HCT116 (cell line): ENCODE results near the gene RPS14. TPM values are rescaled to one million over a fixed set of nuclear protein-coding genes. Genes with fewer than 3 reads are reported as not detected.

Experiments
- ATAC-seq: fragments of 200-7000 bp; cut with Tn5 transposase; 2 replicates; pipeline ENCODE4 v1.9.1; 2020; ENCODE audit warnings: mild to moderate bottlenecking, moderate library complexity
- BruUV-seq: library from RNA; stranded (reverse); fragments of 400-500 nt; replicated peaks from 2 replicates; lab custom pipeline; 2021; lab: Mats Ljungman, UMichigan
- CTCF ChIA-PET: fragments of 300-600 bp; sonication (Branson Sonifier 250); formaldehyde crosslinking; loops from one replicate; lab custom pipeline; 2021; ENCODE audit warnings: antibody characterized with exemption; lab: Charles Lee
- POLR2A ChIA-PET: fragments of 300-600, 350-600 bp; sonication (Branson Sonifier 250); formaldehyde crosslinking; loops from one replicate; lab custom pipeline; 2021; ENCODE audit warnings: antibody characterized with exemption; lab: Charles Lee
- RAD21 ChIA-PET, 2 experiments: fragments of 300-600 bp; sonication (Branson Sonifier 250); formaldehyde crosslinking; loops; one replicate each; lab custom pipeline; 2023; ENCODE audit warnings: low total read pairs in 2 of 2; ENCODE audit not compliant: uncharacterized antibody in 2 of 2, unreplicated experiment in 2 of 2, low non-redundant PET in 1 of 2; lab: Charles Lee
- DNase-seq: peaks from one replicate; pipeline ENCODE4 v3.0.0-alpha.2; 2010; ENCODE audit warnings: low read depth, low spot score
- H2AFZ ChIP-seq: fragments of 200-600 bp; shearing (Covaris generic), sonication (generic); 2 replicates; pipeline ENCODE4 v1.6.1; 2017; ENCODE audit warnings: low read depth, mixed run types, mixed read lengths, antibody characterized with exemption, low read length; ENCODE audit not compliant: poor library complexity, severe bottlenecking
- H3K27ac ChIP-seq: 2 replicates; pipeline ENCODE4 v1.5.1; 2012; ENCODE audit warnings: low read depth, low read length
- H3K27me3 ChIP-seq: fragments of 200-600 bp; sonication (generic); 2 replicates; pipeline ENCODE4 v1.6.1; 2016; ENCODE audit warnings: mixed run types, low read length, mixed read lengths; ENCODE audit not compliant: insufficient read depth
- H3K36me3 ChIP-seq, 2 experiments: fragments of 200-500 bp in 1 of 2; fragments of 200-600 bp in 1 of 2; sonication (Bioruptor generic) in 1 of 2; sonication (generic) in 1 of 2; 2 replicates each; pipeline versions ENCODE4 v1.5.1 to v1.6.1; 2014 to 2016; ENCODE audit warnings: low read length in 2 of 2, inconsistent platforms in 1 of 2, mixed read lengths in 1 of 2, mixed run types in 1 of 2; ENCODE audit not compliant: insufficient read depth in 2 of 2, control insufficient read depth in 1 of 2
- H3K4me1 ChIP-seq, 2 experiments: fragments of 200-600 bp in 1 of 2; sonication (generic) in 1 of 2; 2 replicates each; pipeline versions ENCODE4 v1.5.1 to v1.6.1; 2012 to 2017; ENCODE audit warnings: low read length in 2 of 2, inconsistent platforms in 1 of 2, mild to moderate bottlenecking in 1 of 2, mixed read lengths in 1 of 2, mixed run types in 1 of 2, moderate library complexity in 1 of 2; ENCODE audit not compliant: insufficient read depth in 2 of 2, control insufficient read depth in 1 of 2
- H3K4me2 ChIP-seq: fragments of 200-600 bp; sonication (generic); 2 replicates; pipeline ENCODE4 v1.6.1; 2017; ENCODE audit warnings: mixed run types, low read length, mixed read lengths
- H3K4me3 ChIP-seq, 2 experiments: fragments of 200-600 bp in 1 of 2; sonication (generic) in 1 of 2; replicated peaks in 1 of 2; 2 replicates each; pipeline ENCODE4 v1.5.1; 2011 to 2016; ENCODE audit warnings: low read length in 2 of 2, control low read depth in 1 of 2, low read depth in 1 of 2, mild to moderate bottlenecking in 1 of 2, mixed read lengths in 1 of 2, mixed run types in 1 of 2
- H3K79me2 ChIP-seq: fragments of 200-600 bp; sonication (generic); 2 replicates; pipeline ENCODE4 v1.6.1; 2017; ENCODE audit warnings: mild to moderate bottlenecking, mixed run types, low read length, moderate library complexity, mixed read lengths; ENCODE audit not compliant: insufficient read depth
- H3K9ac ChIP-seq: fragments of 200-600 bp; sonication (generic); 2 replicates; pipeline ENCODE4 v1.6.1; 2016; ENCODE audit warnings: low read length, mixed read lengths
- H3K9me2 ChIP-seq: fragments of 200-600 bp; sonication (generic), shearing (Covaris generic); 2 replicates; pipeline ENCODE4 v1.6.1; 2017; ENCODE audit warnings: mixed run types, mild to moderate bottlenecking, moderate library complexity; ENCODE audit not compliant: insufficient read depth
- H3K9me3 ChIP-seq, 2 experiments: fragments of 200-500 bp in 1 of 2; fragments of 200-600 bp in 1 of 2; sonication (Bioruptor generic) in 1 of 2; sonication (generic) in 1 of 2; 2 replicates each; pipeline ENCODE4 v1.6.1; 2014 to 2017; ENCODE audit warnings: low read length in 2 of 2, mixed read lengths in 2 of 2, inconsistent platforms in 1 of 2, low read depth in 1 of 2, mild to moderate bottlenecking in 1 of 2, mixed run types in 1 of 2, moderate library complexity in 1 of 2; ENCODE audit not compliant: control insufficient read depth in 1 of 2, insufficient read depth in 1 of 2
- H4K20me1 ChIP-seq: fragments of 200-600 bp; sonication (generic), shearing (Covaris generic); 2 replicates; pipeline ENCODE4 v1.6.1; 2017; ENCODE audit warnings: mixed run types, mild to moderate bottlenecking, moderate library complexity; ENCODE audit not compliant: insufficient read depth
- CBX3 ChIP-seq: IDR thresholded peaks from 2 replicates; pipeline ENCODE4 v1.6.1; 2012; ENCODE audit warnings: low read depth
- CEBPB ChIP-seq: IDR thresholded peaks from 2 replicates; pipeline ENCODE4 v1.6.1; 2012; ENCODE audit warnings: low read depth
- EGR1 ChIP-seq: IDR thresholded peaks from 2 replicates; pipeline ENCODE4 v1.6.1; 2012; ENCODE audit warnings: low read depth
- EZH2 ChIP-seq: fragments of 200-600 bp; sonication (generic); IDR thresholded peaks from 2 replicates; pipeline ENCODE4 v1.6.1; 2017; ENCODE audit warnings: antibody characterized with exemption, mixed run types
- EZH2phosphoT487 ChIP-seq: fragments of 200-600 bp; IDR thresholded peaks from 2 replicates; pipeline ENCODE4 v1.6.1; 2018; ENCODE audit warnings: antibody characterized with exemption, borderline replicate concordance
- FOSL1 ChIP-seq: IDR thresholded peaks from 2 replicates; pipeline ENCODE4 v1.6.1; 2012; ENCODE audit warnings: low read depth
- JUND ChIP-seq: IDR thresholded peaks from 2 replicates; pipeline ENCODE4 v1.6.1; 2012
- POLR2A ChIP-seq: IDR thresholded peaks from 2 replicates; pipeline ENCODE4 v1.7.0; 2011; ENCODE audit warnings: borderline replicate concordance; ENCODE audit not compliant: insufficient read depth, insufficient read length; ENCODE audit errors: extremely low read depth
- RAD21 ChIP-seq: IDR thresholded peaks from 2 replicates; pipeline ENCODE4 v1.6.1; 2012; ENCODE audit warnings: low read depth, mild to moderate bottlenecking
- SP1 ChIP-seq: IDR thresholded peaks from 2 replicates; pipeline ENCODE4 v1.6.1; 2012; ENCODE audit warnings: low read depth
- SRF ChIP-seq: IDR thresholded peaks from 2 replicates; pipeline ENCODE4 v1.6.1; 2012; ENCODE audit warnings: low read depth
- TCF7L2 ChIP-seq: IDR thresholded peaks from 2 replicates; pipeline ENCODE4 v1.7.0; 2011; ENCODE audit warnings: borderline replicate concordance, inconsistent platforms; ENCODE audit not compliant: insufficient read depth, insufficient read length; ENCODE audit errors: extremely low read depth
- YY1 ChIP-seq: IDR thresholded peaks from 2 replicates; pipeline ENCODE4 v1.6.1; 2011; ENCODE audit warnings: low read length, low read depth, moderate library complexity, mild to moderate bottlenecking; ENCODE audit not compliant: insufficient replicate concordance; ENCODE audit errors: extremely low read depth
- ZNF274 ChIP-seq: fragments of 200-500 bp; sonication (Bioruptor generic); IDR thresholded peaks from 2 replicates; pipeline ENCODE4 v1.6.1; 2014; ENCODE audit warnings: mild to moderate bottlenecking, low read depth, low read length, inconsistent platforms
- intact Hi-C: fragments of 100-400 bp; cut with micrococcal nuclease; formaldehyde crosslinking; loops from 2 replicates; pipeline ENCODE4 v1.10.0; 2022
- total RNA-seq: library from RNA; stranded (reverse); gene quantifications from one replicate; pipeline ENCODE4 v1.2.1, GENCODE V29; 2021; ENCODE audit not compliant: unreplicated experiment
- TF ChIP-seq, protein P1 (sequence below): IDR thresholded peaks from 2 replicates; pipeline ENCODE4 v1.6.1; 2011; ENCODE audit warnings: mild to moderate bottlenecking, low read length, moderate library complexity; ENCODE audit not compliant: insufficient replicate concordance; ENCODE audit errors: extremely low read depth

Gene RPS14
- total RNA-seq, 1 experiment from 2014 or later: 2,557 TPM

GRCh38 chr5:150490296-150490669, 40.7 kb upstream of the RPS14 start:
- DNase-seq: no peak
- Histone ChIP-seq H4K20me1 (no peaks in the 10 kb centered on the region), H3K79me2 (peaks cover 63% of the 10 kb centered on the region), H3K4me2 (no peak overlapping the region), H3K9me2 (no peaks in the 10 kb centered on the region), H3K4me1 (peaks cover 12 to 46% of the 10 kb centered on the region in 2 experiments), H3K36me3 (peaks cover 0 to 4% of the 10 kb centered on the region in 2 experiments; a peak in 1 of 4 replicates), H3K9me3 (no peaks in the 10 kb centered on the region), H3K9ac (no peak overlapping the region), H3K4me3 (no peak overlapping the region), H2AFZ (no peak overlapping the region), H3K27me3 (no peaks in the 10 kb centered on the region), H3K27ac (no peak overlapping the region)
- intact Hi-C loops: no loop called here
- BruUV-seq: no TSS peak
- CTCF ChIA-PET: no interaction called here
- POLR2A ChIA-PET: interaction anchor here (0.6 kb wide), 1 partner anchor 67 kb away, joined by 10 read pairs; no protein-coding TSS in a partner anchor
- ATAC-seq: no peak
- RAD21 ChIA-PET: no interaction called here
- no peak for TF ChIP-seq CBX3
- no peak for TF ChIP-seq POLR2A
- no peak for TF ChIP-seq EZH2
- no peak for TF ChIP-seq EGR1
- TF ChIP-seq, protein P1, sequence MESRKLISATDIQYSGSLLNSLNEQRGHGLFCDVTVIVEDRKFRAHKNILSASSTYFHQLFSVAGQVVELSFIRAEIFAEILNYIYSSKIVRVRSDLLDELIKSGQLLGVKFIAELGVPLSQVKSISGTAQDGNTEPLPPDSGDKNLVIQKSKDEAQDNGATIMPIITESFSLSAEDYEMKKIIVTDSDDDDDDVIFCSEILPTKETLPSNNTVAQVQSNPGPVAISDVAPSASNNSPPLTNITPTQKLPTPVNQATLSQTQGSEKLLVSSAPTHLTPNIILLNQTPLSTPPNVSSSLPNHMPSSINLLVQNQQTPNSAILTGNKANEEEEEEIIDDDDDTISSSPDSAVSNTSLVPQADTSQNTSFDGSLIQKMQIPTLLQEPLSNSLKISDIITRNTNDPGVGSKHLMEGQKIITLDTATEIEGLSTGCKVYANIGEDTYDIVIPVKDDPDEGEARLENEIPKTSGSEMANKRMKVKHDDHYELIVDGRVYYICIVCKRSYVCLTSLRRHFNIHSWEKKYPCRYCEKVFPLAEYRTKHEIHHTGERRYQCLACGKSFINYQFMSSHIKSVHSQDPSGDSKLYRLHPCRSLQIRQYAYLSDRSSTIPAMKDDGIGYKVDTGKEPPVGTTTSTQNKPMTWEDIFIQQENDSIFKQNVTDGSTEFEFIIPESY: no peak

DNA sequence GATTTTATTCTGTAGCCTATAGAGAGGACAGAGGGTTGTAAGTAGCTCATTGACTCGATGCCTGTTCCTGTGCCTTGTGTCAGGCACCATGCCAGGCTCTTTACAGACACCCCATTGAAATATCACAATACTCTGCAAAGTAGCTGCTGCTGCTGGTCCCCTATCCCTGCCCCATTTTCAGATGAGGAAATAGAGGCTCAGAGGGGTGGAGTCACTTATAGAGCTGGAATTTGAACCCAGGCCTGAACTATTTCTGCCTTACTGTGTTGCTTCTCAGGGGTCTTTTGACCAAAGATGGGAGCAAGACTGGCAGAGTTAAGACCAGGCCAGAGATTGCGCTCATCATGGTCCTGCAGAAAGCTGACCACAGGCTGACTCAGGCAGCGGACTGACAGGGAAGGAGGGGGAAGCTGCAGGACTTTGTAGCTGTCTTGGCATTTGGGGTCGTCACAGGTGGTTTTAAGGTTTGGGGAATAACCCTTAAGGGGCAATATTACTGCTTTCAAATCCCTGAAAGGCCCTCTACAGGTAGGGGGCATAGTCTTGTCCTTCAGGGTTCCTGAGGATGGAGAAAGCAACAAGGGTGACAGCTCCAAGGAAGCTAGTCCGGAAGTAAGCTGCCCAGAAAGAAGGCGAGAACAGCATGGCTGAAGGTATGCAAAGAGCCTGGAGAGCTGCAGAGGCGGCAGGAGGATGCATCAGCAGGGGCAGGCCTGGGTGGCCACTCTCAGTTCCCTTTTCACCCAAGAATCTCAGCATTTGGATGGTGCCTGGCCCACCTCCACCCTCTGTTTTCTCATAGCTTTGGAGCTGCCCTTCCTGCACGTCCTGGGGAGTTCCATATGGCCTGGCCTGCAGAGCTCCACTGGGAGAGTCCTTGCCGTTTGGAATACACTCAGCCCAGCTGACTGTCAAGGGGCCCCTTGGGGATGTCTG, 40.1 kb upstream of the RPS14 start:
- ATAC-seq: no peak
- no peak overlapping the region for H2AFZ ChIP-seq
- RAD21 ChIA-PET: no interaction called here
- no peaks in the 10 kb centered on the region for H3K27me3 ChIP-seq
- intact Hi-C loops: no loop called here
- POLR2A ChIA-PET: interaction anchor here (0.6 kb wide), 1 partner anchor 68 kb away, joined by 10 read pairs; no protein-coding TSS in a partner anchor
- H3K36me3 ChIP-seq: peaks cover 0 to 4% of the 10 kb centered on the region in 2 experiments; a peak in 1 of 4 replicates
- no peak overlapping the region for H3K27ac ChIP-seq
- H3K9ac ChIP-seq: no peak overlapping the region
- no peaks in the 10 kb centered on the region for H4K20me1 ChIP-seq
- no peaks in the 10 kb centered on the region for H3K9me3 ChIP-seq
- H3K9me2 ChIP-seq: no peaks in the 10 kb centered on the region
- no peak overlapping the region for H3K4me3 ChIP-seq
- H3K4me2 ChIP-seq: no peak overlapping the region; the same call in 1 of the 2 replicates
- no TSS peak for BruUV-seq
- DNase-seq: no peak
- CTCF ChIA-PET: no interaction called here
- peaks cover 18 to 53% of the 10 kb centered on the region in 2 experiments for H3K4me1 ChIP-seq
- peaks cover 63% of the 10 kb centered on the region for H3K79me2 ChIP-seq
- TF ChIP-seq CBX3: no peak
- TF ChIP-seq SRF: no peak
- TF ChIP-seq RAD21: no peak
- TF ChIP-seq EZH2phosphoT487: no peak
- no peak for TF ChIP-seq ZNF274
- TF ChIP-seq, protein P1: no peak
- no peak for TF ChIP-seq YY1
- no peak for TF ChIP-seq EZH2
- TF ChIP-seq POLR2A: no peak
- no peak for TF ChIP-seq SP1
- TF ChIP-seq TCF7L2: no peak
- no peak for TF ChIP-seq FOSL1
- TF ChIP-seq CEBPB: no peak
- TF ChIP-seq JUND: no peak
